ENCODE measurements around the gene PLXDC2.

DNA sequence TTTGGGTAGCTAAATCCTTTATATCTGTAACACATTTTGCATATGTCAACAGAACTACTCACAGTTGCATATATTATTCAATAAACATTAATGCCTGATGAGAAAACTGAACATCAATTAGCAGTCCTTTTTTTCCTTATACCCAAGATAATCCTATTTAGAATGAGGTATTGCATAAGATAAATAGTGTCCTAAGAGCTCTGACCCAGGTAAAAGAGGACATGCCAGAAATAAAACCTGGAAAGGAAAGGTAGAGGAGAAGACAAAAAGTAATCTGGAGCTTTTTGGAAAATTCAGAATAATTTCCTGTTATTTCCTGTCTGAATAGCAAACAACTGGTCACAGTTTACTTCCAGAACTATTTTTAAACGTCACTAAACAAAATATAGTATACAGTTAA lies 204.4 kb downstream of the PLXDC2 start:
- TF ChIP-seq, protein P1, sequence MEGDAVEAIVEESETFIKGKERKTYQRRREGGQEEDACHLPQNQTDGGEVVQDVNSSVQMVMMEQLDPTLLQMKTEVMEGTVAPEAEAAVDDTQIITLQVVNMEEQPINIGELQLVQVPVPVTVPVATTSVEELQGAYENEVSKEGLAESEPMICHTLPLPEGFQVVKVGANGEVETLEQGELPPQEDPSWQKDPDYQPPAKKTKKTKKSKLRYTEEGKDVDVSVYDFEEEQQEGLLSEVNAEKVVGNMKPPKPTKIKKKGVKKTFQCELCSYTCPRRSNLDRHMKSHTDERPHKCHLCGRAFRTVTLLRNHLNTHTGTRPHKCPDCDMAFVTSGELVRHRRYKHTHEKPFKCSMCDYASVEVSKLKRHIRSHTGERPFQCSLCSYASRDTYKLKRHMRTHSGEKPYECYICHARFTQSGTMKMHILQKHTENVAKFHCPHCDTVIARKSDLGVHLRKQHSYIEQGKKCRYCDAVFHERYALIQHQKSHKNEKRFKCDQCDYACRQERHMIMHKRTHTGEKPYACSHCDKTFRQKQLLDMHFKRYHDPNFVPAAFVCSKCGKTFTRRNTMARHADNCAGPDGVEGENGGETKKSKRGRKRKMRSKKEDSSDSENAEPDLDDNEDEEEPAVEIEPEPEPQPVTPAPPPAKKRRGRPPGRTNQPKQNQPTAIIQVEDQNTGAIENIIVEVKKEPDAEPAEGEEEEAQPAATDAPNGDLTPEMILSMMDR (IDR thresholded peaks at IDR 0.05): no peak
- TF ChIP-seq POLR2A (IDR thresholded peaks at IDR 0.05): no peak
